ENCODE data around the gene METTL9. TPM values are rescaled to one million over a fixed set of nuclear protein-coding genes. Genes with fewer than 3 reads are reported as not detected.
A peak's percentile ranks its signal among the peaks of the same experiment; 100 is the strongest.
"Not testable (repeated sequence)": the region's sequence is repeated elsewhere in the genome, so short reads cannot be mapped to it uniquely, and the experiment has no call there.

METTL9 gene
- total RNA-seq, 1 experiment from 2014 or later, result 67.6 TPM

DNA sequence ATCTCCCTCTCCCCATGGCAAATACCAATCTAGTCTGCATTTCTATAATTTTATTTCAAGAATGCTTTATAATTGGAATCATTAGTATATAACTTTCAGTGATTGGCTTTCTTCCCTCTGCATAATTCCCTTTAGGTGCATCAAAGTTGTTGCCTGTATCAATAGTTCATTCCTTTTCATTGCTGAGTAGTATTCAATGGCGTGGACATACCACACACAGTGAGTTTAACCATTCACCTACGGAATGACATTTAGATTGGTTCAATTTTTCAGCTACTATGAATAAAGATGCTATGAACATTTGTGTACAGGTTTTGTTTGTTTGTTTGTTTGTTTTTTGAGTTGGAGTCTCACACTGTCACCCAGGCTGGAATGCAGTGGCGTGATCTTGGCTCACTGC lies 74.1 kb downstream of the METTL9 start:
- no peak overlapping the region for H3K27ac Mint-ChIP-seq (ENCODE audit: low read depth, unreplicated experiment)
- H3K9me3 Mint-ChIP-seq (ENCODE audit: unreplicated experiment), result no peaks in the 10 kb centered on the region
- POLR2A ChIA-PET, result no interaction called here
- CTCF ChIA-PET, result interaction anchor here (0.6 to 5.0 kb wide), 3 partner anchors 16 to 1241 kb away, joined by 3 to 27 read pairs (median 5); no protein-coding TSS in a partner anchor
- BruUV-seq (replicated peaks), result no TSS peak
- TF ChIP-seq, protein P1, sequence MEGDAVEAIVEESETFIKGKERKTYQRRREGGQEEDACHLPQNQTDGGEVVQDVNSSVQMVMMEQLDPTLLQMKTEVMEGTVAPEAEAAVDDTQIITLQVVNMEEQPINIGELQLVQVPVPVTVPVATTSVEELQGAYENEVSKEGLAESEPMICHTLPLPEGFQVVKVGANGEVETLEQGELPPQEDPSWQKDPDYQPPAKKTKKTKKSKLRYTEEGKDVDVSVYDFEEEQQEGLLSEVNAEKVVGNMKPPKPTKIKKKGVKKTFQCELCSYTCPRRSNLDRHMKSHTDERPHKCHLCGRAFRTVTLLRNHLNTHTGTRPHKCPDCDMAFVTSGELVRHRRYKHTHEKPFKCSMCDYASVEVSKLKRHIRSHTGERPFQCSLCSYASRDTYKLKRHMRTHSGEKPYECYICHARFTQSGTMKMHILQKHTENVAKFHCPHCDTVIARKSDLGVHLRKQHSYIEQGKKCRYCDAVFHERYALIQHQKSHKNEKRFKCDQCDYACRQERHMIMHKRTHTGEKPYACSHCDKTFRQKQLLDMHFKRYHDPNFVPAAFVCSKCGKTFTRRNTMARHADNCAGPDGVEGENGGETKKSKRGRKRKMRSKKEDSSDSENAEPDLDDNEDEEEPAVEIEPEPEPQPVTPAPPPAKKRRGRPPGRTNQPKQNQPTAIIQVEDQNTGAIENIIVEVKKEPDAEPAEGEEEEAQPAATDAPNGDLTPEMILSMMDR (IDR thresholded peaks at IDR 0.05; ENCODE audit: unreplicated experiment), result no peak
- H3K4me1 Mint-ChIP-seq (ENCODE audit: insufficient read depth, unreplicated experiment), result no peaks in the 10 kb centered on the region
- H3K36me3 Mint-ChIP-seq (ENCODE audit: insufficient read depth, unreplicated experiment), result peaks cover 4% of the 10 kb centered on the region
- no peak for DNase-seq (ENCODE audit: unreplicated experiment)
- no peak overlapping the region for H3K4me3 Mint-ChIP-seq (ENCODE audit: unreplicated experiment)
- intact Hi-C loops (cut with micrococcal nuclease), result no loop called here
- H3K27me3 Mint-ChIP-seq (ENCODE audit: insufficient read depth, unreplicated experiment), result peaks cover 36% of the 10 kb centered on the region

DNA sequence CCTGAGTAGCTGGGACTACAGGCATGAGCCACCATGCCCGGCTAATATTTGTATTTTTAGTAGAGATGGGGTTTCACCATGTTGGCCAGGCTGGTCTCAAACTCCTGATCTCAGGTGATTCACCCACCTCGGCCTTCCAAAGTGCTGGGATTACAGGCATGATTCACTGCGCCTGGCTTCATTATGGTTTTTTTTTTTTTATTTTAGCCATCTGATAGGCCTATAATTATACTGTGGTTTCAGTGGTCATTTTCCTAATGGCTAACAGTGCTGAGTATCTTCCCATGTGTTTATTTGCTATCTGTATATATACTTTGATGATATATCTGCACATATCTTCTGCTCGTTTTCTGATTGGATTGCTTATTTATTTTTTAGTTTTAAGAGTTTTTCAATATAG lies 75.1 kb downstream of the METTL9 start:
- H3K36me3 Mint-ChIP-seq (ENCODE audit: insufficient read depth, unreplicated experiment); H3K4me1 Mint-ChIP-seq (ENCODE audit: insufficient read depth, unreplicated experiment); H3K4me3 Mint-ChIP-seq (ENCODE audit: unreplicated experiment); BruUV-seq (replicated peaks); H3K27ac Mint-ChIP-seq (ENCODE audit: low read depth, unreplicated experiment); H3K9me3 Mint-ChIP-seq (ENCODE audit: unreplicated experiment); intact Hi-C loops (cut with micrococcal nuclease): not testable (repeated sequence)
- CTCF ChIA-PET, result interaction anchor here (0.6 to 5.0 kb wide), 3 partner anchors 17 to 1197 kb away, joined by 4 to 27 read pairs (median 5); no protein-coding TSS in a partner anchor
- peaks cover 46% of the 10 kb centered on the region for H3K27me3 Mint-ChIP-seq (ENCODE audit: insufficient read depth, unreplicated experiment)
- peak; percentile 5 for DNase-seq (ENCODE audit: unreplicated experiment)
- POLR2A ChIA-PET, result interaction anchor here (0.6 kb wide), 1 partner anchor 19 kb away, joined by 3 read pairs; no protein-coding TSS in a partner anchor

DNA sequence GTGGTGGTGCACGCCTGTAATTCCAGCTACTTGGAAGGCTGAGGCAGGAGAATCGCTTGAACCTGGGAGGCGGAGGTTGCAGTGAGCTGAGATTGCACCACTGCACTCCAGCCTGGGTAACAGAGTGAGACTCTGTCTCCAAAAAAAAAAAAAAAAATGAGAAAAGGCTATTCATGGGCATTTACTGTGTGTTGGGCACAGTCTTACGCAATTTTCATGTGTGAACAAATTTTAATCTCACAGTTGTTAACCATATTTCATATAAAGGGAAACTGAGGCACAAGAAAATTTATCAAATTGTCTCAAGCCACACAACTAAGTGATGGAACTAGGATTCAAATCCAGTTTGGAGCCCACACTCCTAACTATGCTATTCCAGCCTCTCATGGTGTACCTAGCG lies 81.3 kb downstream of the METTL9 start:
- intact Hi-C loops (cut with micrococcal nuclease), result not testable (repeated sequence)
- CTCF ChIA-PET, result interaction anchor here (0.9 kb wide), 1 partner anchor 24 kb away, joined by 3 read pairs; no protein-coding TSS in a partner anchor

DNA sequence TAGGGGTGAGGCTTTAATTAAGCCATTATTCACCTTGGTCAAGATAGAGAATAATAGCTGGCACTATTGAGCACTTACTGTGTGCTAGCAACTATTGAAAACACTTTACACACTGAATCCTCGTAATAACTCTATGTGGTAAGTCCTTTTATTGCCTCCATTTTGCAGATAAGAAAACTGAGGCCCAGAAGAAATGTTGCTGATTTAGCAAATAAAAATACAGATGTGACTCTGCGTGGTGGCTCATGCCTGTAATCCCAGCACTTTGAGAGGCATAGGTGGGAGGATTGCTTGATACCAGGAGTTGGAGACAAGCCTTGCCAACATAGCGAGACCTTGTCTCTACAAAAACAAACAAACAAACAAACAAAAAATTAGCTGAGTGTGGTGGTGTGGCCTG lies 83.8 kb downstream of the METTL9 start:
- no TSS peak for BruUV-seq (replicated peaks)
- CTCF ChIA-PET, result interaction anchor here (0.7 to 2.1 kb wide), 4 partner anchors 12 to 42 kb away, joined by 3 to 8 read pairs (median 4); no protein-coding TSS in a partner anchor
- TF ChIP-seq, protein P1 (IDR thresholded peaks at IDR 0.05; ENCODE audit: unreplicated experiment), result no peak
- H3K27me3 Mint-ChIP-seq (ENCODE audit: insufficient read depth, unreplicated experiment), result peaks cover 32% of the 10 kb centered on the region
- no peaks in the 10 kb centered on the region for H3K9me3 Mint-ChIP-seq (ENCODE audit: unreplicated experiment)
- no peak overlapping the region for H3K4me3 Mint-ChIP-seq (ENCODE audit: unreplicated experiment)
- no peak for DNase-seq (ENCODE audit: unreplicated experiment)
- H3K36me3 Mint-ChIP-seq (ENCODE audit: insufficient read depth, unreplicated experiment), result peaks cover 4% of the 10 kb centered on the region
- POLR2A ChIA-PET, result no interaction called here
- no peaks in the 10 kb centered on the region for H3K4me1 Mint-ChIP-seq (ENCODE audit: insufficient read depth, unreplicated experiment)
- no peak overlapping the region for H3K27ac Mint-ChIP-seq (ENCODE audit: low read depth, unreplicated experiment)
- intact Hi-C loops (cut with micrococcal nuclease), result no loop called here

More for the DNA sequence above, 81.3 kb downstream of the METTL9 start:
- H3K36me3 Mint-ChIP-seq (ENCODE audit: insufficient read depth, unreplicated experiment); H3K4me1 Mint-ChIP-seq (ENCODE audit: insufficient read depth, unreplicated experiment); POLR2A ChIA-PET; H3K27ac Mint-ChIP-seq (ENCODE audit: low read depth, unreplicated experiment); BruUV-seq (replicated peaks); DNase-seq (ENCODE audit: unreplicated experiment); H3K9me3 Mint-ChIP-seq (ENCODE audit: unreplicated experiment); H3K4me3 Mint-ChIP-seq (ENCODE audit: unreplicated experiment): not testable (repeated sequence)
- H3K27me3 Mint-ChIP-seq (ENCODE audit: insufficient read depth, unreplicated experiment), result peaks cover 43% of the 10 kb centered on the region

DNA sequence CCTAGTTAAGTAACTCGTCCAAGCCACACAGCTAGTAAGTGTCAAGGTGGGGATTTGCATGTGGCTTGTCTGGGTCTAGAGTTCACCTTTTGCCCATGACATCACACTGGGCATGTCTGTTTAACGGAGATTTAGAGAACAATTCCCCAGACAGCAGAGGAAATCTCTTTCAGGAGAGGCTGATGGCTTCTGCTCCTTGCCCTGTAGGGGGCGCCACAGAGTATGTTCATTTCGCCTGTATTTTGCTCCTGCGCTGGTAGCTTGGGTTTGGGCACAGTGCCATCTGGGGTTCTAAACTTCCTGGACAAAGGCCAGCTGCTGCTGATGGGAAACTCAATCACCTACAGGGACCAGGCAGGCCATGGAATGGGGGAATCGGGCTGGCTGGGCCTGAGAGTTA lies 84.8 kb downstream of the METTL9 start:
- DNase-seq (ENCODE audit: unreplicated experiment), result peak; percentile 27
- H3K4me1 Mint-ChIP-seq (ENCODE audit: insufficient read depth, unreplicated experiment), result no peaks in the 10 kb centered on the region
- H3K27ac Mint-ChIP-seq (ENCODE audit: low read depth, unreplicated experiment), result no peak overlapping the region
- H3K9me3 Mint-ChIP-seq (ENCODE audit: unreplicated experiment), result no peaks in the 10 kb centered on the region
- intact Hi-C loops (cut with micrococcal nuclease), result no loop called here
- peaks cover 22% of the 10 kb centered on the region for H3K27me3 Mint-ChIP-seq (ENCODE audit: insufficient read depth, unreplicated experiment)
- no TSS peak for BruUV-seq (replicated peaks)
- ChIA-PET POLR2A (no interaction called here), CTCF (interaction anchor here (0.6 to 2.1 kb wide), 7 partner anchors 11 to 80 kb away, joined by 3 to 8 read pairs (median 5); no protein-coding TSS in a partner anchor)
- H3K36me3 Mint-ChIP-seq (ENCODE audit: insufficient read depth, unreplicated experiment), result peaks cover 4% of the 10 kb centered on the region
- TF ChIP-seq, protein P1 (IDR thresholded peaks at IDR 0.05; ENCODE audit: unreplicated experiment), result peak; percentile 48
- no peak overlapping the region for H3K4me3 Mint-ChIP-seq (ENCODE audit: unreplicated experiment)

Measured in MCF 10A (cell line).